GM12878 (cell line): ENCODE data around the gene AP3B1. TPM values are rescaled to one million over a fixed set of nuclear protein-coding genes. Genes with fewer than 3 reads are reported as not detected.

ENCODE experiments used
- ATAC-seq: fragments of 200-7000 bp; cut with Tn5 transposase; 3 replicates; pipeline ENCODE4 v1.9.1; 2020; ENCODE audit warnings: mild to moderate bottlenecking, moderate library complexity
- BruUV-seq: library from RNA; stranded (reverse); fragments of 400-500 nt; replicated peaks from 2 replicates; lab custom pipeline; 2021; lab: Mats Ljungman, UMichigan
- CTCF ChIA-PET: fragments of 300-600 bp; sonication (Branson Sonifier 250); formaldehyde crosslinking; extraction: SDS; loops from one replicate; lab custom pipeline; 2021; ENCODE audit warnings: inconsistent platforms; lab: Yijun Ruan, JAX
- POLR2A ChIA-PET: fragments of 350-600 bp; formaldehyde crosslinking; extraction: SDS; loops from one replicate; lab custom pipeline; 2021; ENCODE audit warnings: inconsistent platforms; lab: Charles Lee
- RAD21 ChIA-PET: fragments of 300-600 bp; sonication (Branson Sonifier 250); formaldehyde crosslinking; loops from one replicate; lab custom pipeline; 2023; ENCODE audit warnings: antibody characterized with exemption; ENCODE audit not compliant: unreplicated experiment; lab: Charles Lee
- SMC1A ChIA-PET: fragments of 300-600 bp; sonication (Branson Sonifier 250); formaldehyde crosslinking; loops from one replicate; lab custom pipeline; 2023; ENCODE audit not compliant: unreplicated experiment, uncharacterized antibody; lab: Charles Lee
- DNase-seq: peaks from one replicate; pipeline ENCODE4 v3.0.0-alpha.2; 2011; ENCODE audit warnings: low read depth, low spot score
- FAIRE-seq: peaks from 3 replicates; lab custom pipeline; 2011; peaks lifted over from hg19 to GRCh38; lab: Jason Lieb, UNC
- H2AFZ ChIP-seq: 2 replicates; pipeline ENCODE4 v1.6.0; 2011; ENCODE audit warnings: low read depth, low read length, control low read depth; ENCODE audit not compliant: control insufficient read depth
- H3K27ac ChIP-seq: 2 replicates; pipeline ENCODE4 v1.5.1; 2011; ENCODE audit warnings: control low read depth; ENCODE audit not compliant: control insufficient read depth, insufficient read depth
- H3K27me3 ChIP-seq, 2 experiments: replicated peaks in 1 of 2; 2 replicates each; pipeline versions ENCODE4 v1.6.0 to v1.6.1; 2011; ENCODE audit warnings: low read length in 1 of 2; ENCODE audit not compliant: control insufficient read depth in 2 of 2, insufficient read depth in 2 of 2
- H3K36me3 ChIP-seq, 2 experiments: 2 replicates each; pipeline ENCODE4 v1.5.1; 2011; ENCODE audit warnings: low read length in 1 of 2; ENCODE audit not compliant: control insufficient read depth in 2 of 2, insufficient read depth in 2 of 2
- H3K4me1 ChIP-seq: 2 replicates; pipeline ENCODE4 v1.6.1; 2011; ENCODE audit warnings: mild to moderate bottlenecking, low read length, moderate library complexity, mixed read lengths; ENCODE audit not compliant: control insufficient read depth, insufficient read depth
- H3K4me2 ChIP-seq: 2 replicates; pipeline ENCODE4 v1.6.0; 2011; ENCODE audit warnings: control low read depth; ENCODE audit not compliant: control insufficient read depth, insufficient read depth
- H3K4me3 ChIP-seq: fragments of 200-600 bp; sonication (generic); 2 replicates; pipeline ENCODE4 v1.5.1; 2016
- H3K79me2 ChIP-seq: 2 replicates; pipeline ENCODE4 v1.6.0; 2011; ENCODE audit warnings: low read length; ENCODE audit not compliant: control insufficient read depth, insufficient read depth
- H3K9ac ChIP-seq: 2 replicates; pipeline ENCODE4 v1.8.0; 2011; ENCODE audit warnings: low read length, control low read depth, mixed read lengths; ENCODE audit not compliant: control insufficient read depth, insufficient read depth
- H3K9me3 ChIP-seq: replicated peaks from 3 replicates; pipeline ENCODE4 v1.5.1; 2011; ENCODE audit warnings: mild to moderate bottlenecking, low read length; ENCODE audit not compliant: control insufficient read depth, insufficient read depth
- H4K20me1 ChIP-seq: 2 replicates; pipeline ENCODE4 v1.6.0; 2011; ENCODE audit not compliant: control insufficient read depth, insufficient read depth
- BACH1 ChIP-seq: fragments of 450-650 bp; IDR thresholded peaks from 2 replicates; pipeline ENCODE4 v1.6.1; 2017; ENCODE audit warnings: mild to moderate bottlenecking, borderline replicate concordance
- CHD4 ChIP-seq: fragments of 200-600 bp; sonication (generic); IDR thresholded peaks from 2 replicates; pipeline ENCODE4 v1.6.1; 2016; ENCODE audit warnings: mild to moderate bottlenecking
- CREM ChIP-seq: IDR thresholded peaks from 2 replicates; pipeline ENCODE4 v1.6.1; 2014; ENCODE audit warnings: antibody characterized with exemption, low read depth
- ETV6 ChIP-seq, 2 experiments: fragments of 450-650 bp in 1 of 2; IDR thresholded peaks in 1 of 2; conservative IDR thresholded peaks in 1 of 2; 2 replicates each; pipeline ENCODE4 v1.6.1; 2014; ENCODE audit warnings: antibody characterized with exemption in 1 of 2, borderline replicate concordance in 1 of 2, low read depth in 1 of 2, mild to moderate bottlenecking in 1 of 2, moderate library complexity in 1 of 2
- EZH2 ChIP-seq: IDR thresholded peaks from 2 replicates; pipeline ENCODE4 v1.6.1; 2012; ENCODE audit warnings: low read depth, mild to moderate bottlenecking, control low read depth, inconsistent platforms, low read length, borderline replicate concordance; ENCODE audit not compliant: control insufficient read depth
- FOXM1 ChIP-seq: IDR thresholded peaks from 2 replicates; pipeline ENCODE4 v1.6.1; 2012; ENCODE audit warnings: low read depth, mild to moderate bottlenecking, inconsistent platforms, low read length, moderate library complexity
- IRF4 ChIP-seq: IDR thresholded peaks from 2 replicates; pipeline ENCODE4 v1.6.1; 2011; ENCODE audit warnings: low read depth, low read length
- SMAD5 ChIP-seq: IDR thresholded peaks from 2 replicates; pipeline ENCODE4 v1.6.1; 2016; ENCODE audit warnings: antibody characterized with exemption, low read depth
- SREBF1 ChIP-seq: IDR thresholded peaks from 2 replicates; pipeline ENCODE4 v1.6.1; 2012; ENCODE audit warnings: mild to moderate bottlenecking, low read length
- in situ Hi-C: fragments of 300-500 bp; cut with MboI; formaldehyde crosslinking; loops from 9 replicates; pipeline ENCODE4 v1.14.3; 2018; ENCODE audit warnings: mixed read lengths
- intact Hi-C: fragments of 100-400 bp; cut with micrococcal nuclease; formaldehyde crosslinking; loops from one replicate; pipeline ENCODE4 v1.14.2; 2022; ENCODE audit not compliant: unreplicated experiment
- polyA plus RNA-seq, 11 experiments: library from polyadenylated mRNA; depleted of rRNA in 4 of 11; unstranded in 6 of 11; stranded (reverse) in 5 of 11; fragments of >200 nt; fragmentation: Nextera tagmentation in 4 of 11; fragmentation: Illumina TruSeq in 1 of 11; extraction: Ambion mirVana in 4 of 11; extraction: Trizol in 1 of 11; gene quantifications; 1 replicate in 1 of 11; 2 replicates in 10 of 11; pipeline versions ENCODE4 v1.2.1 to v1.2.3, GENCODE V29; 2011 to 2016; ENCODE audit warnings: inconsistent platforms in 2 of 11, missing spikeins in 2 of 11, low read depth in 1 of 11
- total RNA-seq, 4 experiments: library from RNA; depleted of rRNA in 3 of 4; stranded (reverse); fragments of >200 nt in 3 of 4; fragmentation: Illumina TruSeq in 1 of 4; extraction: Trizol in 1 of 4; gene quantifications; 2 replicates each; pipeline versions ENCODE4 v1.2.1 to v1.2.3, GENCODE V29; 2013 to 2021
- TF ChIP-seq, protein P1 (sequence below): fragments of 450-650 bp; formaldehyde crosslinking; IDR thresholded peaks from 2 replicates; pipeline ENCODE4 v1.4.0; 2022; ENCODE audit warnings: mild to moderate bottlenecking, moderate library complexity
- TF ChIP-seq, protein P2 (sequence below): IDR thresholded peaks from 2 replicates; pipeline ENCODE4 v1.6.1; 2012; ENCODE audit warnings: low read depth, low read length, improper control_type of control experiment
- TF ChIP-seq, protein P3 (sequence below), 3 experiments: IDR thresholded peaks in 2 of 3; conservative IDR thresholded peaks in 1 of 3; 2 replicates each; pipeline ENCODE4 v1.5.1; 2011; ENCODE audit warnings: low read depth in 3 of 3, low read length in 3 of 3, mild to moderate bottlenecking in 3 of 3, control low read depth in 2 of 3, moderate library complexity in 2 of 3, inconsistent platforms in 1 of 3, mixed read lengths in 1 of 3; ENCODE audit not compliant: control insufficient read depth in 2 of 3, insufficient read depth in 1 of 3; ENCODE audit errors: extremely low read depth in 1 of 3

AP3B1 gene
- total and polyA plus RNA-seq, 10 of the 15 experiments (the other 5 are each of a cell fraction or from before 2014, with no cell fraction given), result 30.9 to 70.8 (median 46.0) TPM

DNA sequence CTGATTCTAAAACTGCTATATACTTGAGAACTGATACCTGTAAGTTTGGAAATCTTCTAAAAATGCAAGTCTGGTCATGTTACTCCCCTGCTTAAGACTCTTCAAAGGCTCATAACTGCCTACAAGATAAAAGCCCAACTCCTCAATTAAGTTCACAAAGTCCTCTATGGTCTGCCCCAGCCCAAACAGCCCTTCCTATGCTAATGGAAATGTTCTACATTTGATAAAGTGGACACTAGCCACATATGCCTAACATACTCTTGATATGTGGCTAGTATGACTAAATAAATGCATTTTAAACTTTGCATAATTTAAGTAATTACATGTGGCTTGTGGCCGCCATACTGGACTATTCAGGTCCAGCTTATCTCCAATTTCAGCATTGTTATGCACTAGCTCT is 204.5 kb downstream of the AP3B1 start (continued):
- TF ChIP-seq, protein P1, sequence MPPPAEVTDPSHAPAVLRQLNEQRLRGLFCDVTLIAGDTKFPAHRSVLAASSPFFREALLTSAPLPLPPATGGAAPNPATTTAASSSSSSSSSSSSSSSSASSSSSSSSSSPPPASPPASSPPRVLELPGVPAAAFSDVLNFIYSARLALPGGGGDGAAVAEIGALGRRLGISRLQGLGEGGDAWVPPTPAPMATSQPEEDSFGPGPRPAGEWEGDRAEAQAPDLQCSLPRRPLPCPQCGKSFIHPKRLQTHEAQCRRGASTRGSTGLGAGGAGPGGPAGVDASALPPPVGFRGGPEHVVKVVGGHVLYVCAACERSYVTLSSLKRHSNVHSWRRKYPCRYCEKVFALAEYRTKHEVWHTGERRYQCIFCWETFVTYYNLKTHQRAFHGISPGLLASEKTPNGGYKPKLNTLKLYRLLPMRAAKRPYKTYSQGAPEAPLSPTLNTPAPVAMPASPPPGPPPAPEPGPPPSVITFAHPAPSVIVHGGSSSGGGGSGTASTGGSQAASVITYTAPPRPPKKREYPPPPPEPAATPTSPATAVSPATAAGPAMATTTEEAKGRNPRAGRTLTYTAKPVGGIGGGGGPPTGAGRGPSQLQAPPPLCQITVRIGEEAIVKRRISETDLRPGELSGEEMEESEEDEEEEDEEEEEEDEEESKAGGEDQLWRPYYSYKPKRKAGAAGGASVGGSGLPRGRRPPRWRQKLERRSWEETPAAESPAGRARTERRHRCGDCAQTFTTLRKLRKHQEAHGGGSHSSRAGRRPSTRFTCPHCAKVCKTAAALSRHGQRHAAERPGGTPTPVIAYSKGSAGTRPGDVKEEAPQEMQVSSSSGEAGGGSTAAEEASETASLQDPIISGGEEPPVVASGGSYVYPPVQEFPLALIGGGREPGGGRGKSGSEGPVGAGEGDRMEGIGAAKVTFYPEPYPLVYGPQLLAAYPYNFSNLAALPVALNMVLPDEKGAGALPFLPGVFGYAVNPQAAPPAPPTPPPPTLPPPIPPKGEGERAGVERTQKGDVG (CRISPR knock-in tag), result no peak

DNA sequence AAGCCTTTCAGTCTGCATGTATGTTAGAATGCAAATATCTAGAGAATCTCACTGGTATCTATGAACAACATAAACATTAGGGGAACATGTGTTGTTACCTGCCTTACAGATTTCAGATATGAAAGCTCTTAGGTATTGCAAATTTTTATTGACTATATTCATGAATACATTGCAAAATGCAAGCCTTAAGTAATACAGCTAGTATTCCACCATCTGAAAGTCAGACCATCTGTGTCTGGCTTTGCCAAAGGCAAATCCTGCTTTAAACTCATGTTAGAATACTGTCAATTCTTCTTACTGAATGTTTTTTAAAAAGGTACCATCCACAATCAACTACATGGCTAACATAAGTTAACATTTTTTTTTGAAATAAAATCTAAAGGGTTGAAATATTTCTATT is 215.6 kb downstream of the AP3B1 start:
- BruUV-seq, result no TSS peak
- intact Hi-C loops, result no loop called here
- TF ChIP-seq, protein P2, sequence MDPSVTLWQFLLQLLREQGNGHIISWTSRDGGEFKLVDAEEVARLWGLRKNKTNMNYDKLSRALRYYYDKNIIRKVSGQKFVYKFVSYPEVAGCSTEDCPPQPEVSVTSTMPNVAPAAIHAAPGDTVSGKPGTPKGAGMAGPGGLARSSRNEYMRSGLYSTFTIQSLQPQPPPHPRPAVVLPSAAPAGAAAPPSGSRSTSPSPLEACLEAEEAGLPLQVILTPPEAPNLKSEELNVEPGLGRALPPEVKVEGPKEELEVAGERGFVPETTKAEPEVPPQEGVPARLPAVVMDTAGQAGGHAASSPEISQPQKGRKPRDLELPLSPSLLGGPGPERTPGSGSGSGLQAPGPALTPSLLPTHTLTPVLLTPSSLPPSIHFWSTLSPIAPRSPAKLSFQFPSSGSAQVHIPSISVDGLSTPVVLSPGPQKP, result no peak
- TF ChIP-seq FOXM1, result no peak
- TF ChIP-seq EZH2, result no peak
- TF ChIP-seq, protein P3, sequence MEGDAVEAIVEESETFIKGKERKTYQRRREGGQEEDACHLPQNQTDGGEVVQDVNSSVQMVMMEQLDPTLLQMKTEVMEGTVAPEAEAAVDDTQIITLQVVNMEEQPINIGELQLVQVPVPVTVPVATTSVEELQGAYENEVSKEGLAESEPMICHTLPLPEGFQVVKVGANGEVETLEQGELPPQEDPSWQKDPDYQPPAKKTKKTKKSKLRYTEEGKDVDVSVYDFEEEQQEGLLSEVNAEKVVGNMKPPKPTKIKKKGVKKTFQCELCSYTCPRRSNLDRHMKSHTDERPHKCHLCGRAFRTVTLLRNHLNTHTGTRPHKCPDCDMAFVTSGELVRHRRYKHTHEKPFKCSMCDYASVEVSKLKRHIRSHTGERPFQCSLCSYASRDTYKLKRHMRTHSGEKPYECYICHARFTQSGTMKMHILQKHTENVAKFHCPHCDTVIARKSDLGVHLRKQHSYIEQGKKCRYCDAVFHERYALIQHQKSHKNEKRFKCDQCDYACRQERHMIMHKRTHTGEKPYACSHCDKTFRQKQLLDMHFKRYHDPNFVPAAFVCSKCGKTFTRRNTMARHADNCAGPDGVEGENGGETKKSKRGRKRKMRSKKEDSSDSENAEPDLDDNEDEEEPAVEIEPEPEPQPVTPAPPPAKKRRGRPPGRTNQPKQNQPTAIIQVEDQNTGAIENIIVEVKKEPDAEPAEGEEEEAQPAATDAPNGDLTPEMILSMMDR (IDR thresholded peaks at IDR 0.05 in 2 of 3, conservative IDR thresholded peaks at IDR 0.05 in 1 of 3; ENCODE audit: control insufficient read depth in 2 of 3, extremely low read depth in 1 of 3, insufficient read depth in 1 of 3, low read depth in 3 of 3, low read length in 3 of 3), result no peak
- TF ChIP-seq CHD4, result no peak
- no peak for TF ChIP-seq SMAD5
- no peak for TF ChIP-seq SREBF1
- TF ChIP-seq BACH1, result no peak
- no peak for TF ChIP-seq CREM
- TF ChIP-seq ETV6 (conservative IDR thresholded peaks at IDR 0.05 in 1 of 2, IDR thresholded peaks at IDR 0.05 in 1 of 2; ENCODE audit: borderline replicate concordance in 1 of 2, low read depth in 1 of 2), result no peak
- no peak for TF ChIP-seq IRF4

More for the DNA sequence above, 215.6 kb downstream of the AP3B1 start:
- Histone ChIP-seq H3K27me3 (no peaks in the 10 kb centered on the region), H3K4me2 (no peak overlapping the region), H4K20me1 (no peaks in the 10 kb centered on the region), H3K79me2 (no peaks in the 10 kb centered on the region), H3K27ac (no peak overlapping the region), H3K4me3 (no peak overlapping the region), H2AFZ (no peak overlapping the region), H3K4me1 (no peaks in the 10 kb centered on the region), H3K36me3 (no peaks in the 10 kb centered on the region; a peak in 1 of 4 replicates), H3K9ac (no peak overlapping the region), H3K9me3 (no peaks in the 10 kb centered on the region)
- ChIA-PET SMC1A (interaction anchor here (0.6 to 1.3 kb wide), 6 partner anchors 8 to 850 kb away, joined by 3 to 4 read pairs (median 3); no protein-coding TSS in a partner anchor), RAD21 (interaction anchor here (1.3 kb wide), 1 partner anchor 35 kb away, joined by 3 read pairs; no protein-coding TSS in a partner anchor), CTCF (interaction anchor here (3.3 kb wide), 1 partner anchor 10 kb away, joined by 11 read pairs; no protein-coding TSS in a partner anchor), POLR2A (no interaction called here)
- FAIRE-seq, result no peak
- DNase-seq, result no peak
- no peak for ATAC-seq
- in situ Hi-C loops, result no loop called here
